K562 (cell line): ENCODE results near the gene ATXN10. TPM values are rescaled to one million over a fixed set of nuclear protein-coding genes. Genes with fewer than 3 reads are reported as not detected.

Experiments used
- ATAC-seq: fragments of 200-7000 bp; cut with Tn5 transposase; 3 replicates; pipeline ENCODE4 v1.9.1; 2020; ENCODE audit warnings: moderate library complexity
- BruUV-seq: library from RNA; stranded (reverse); fragments of 400-500 nt; replicated peaks from 2 replicates; lab custom pipeline; 2021; lab: Mats Ljungman, UMichigan
- CTCF ChIA-PET: fragments of 300-600 bp; formaldehyde crosslinking; extraction: SDS; loops from one replicate; lab custom pipeline; 2021; ENCODE audit warnings: low intra/inter-chr PET ratio; lab: Yijun Ruan, JAX
- POLR2A ChIA-PET: fragments of 300-600, 350-650 bp; sonication (Branson Sonifier 250); formaldehyde crosslinking; extraction: SDS; loops from one replicate; lab custom pipeline; 2021; ENCODE audit warnings: antibody characterized with exemption, inconsistent platforms; lab: Yijun Ruan, JAX
- DNase-seq, 4 experiments: peaks; one replicate each; pipeline versions ENCODE4 v3.0.0 to v3.0.0-alpha.2; 2011 to 2018; ENCODE audit warnings: low spot score in 3 of 4, mixed read lengths in 3 of 4; ENCODE audit errors: extremely low read depth in 1 of 4
- FAIRE-seq: peaks from 2 replicates; lab custom pipeline; 2011; peaks lifted over from hg19 to GRCh38; lab: Jason Lieb, UNC
- H2AFZ ChIP-seq: 2 replicates; pipeline ENCODE4 v1.6.0; 2011; ENCODE audit warnings: low read depth, low read length, control low read depth, inconsistent platforms
- H3K27ac ChIP-seq: fragments of 200-600 bp; 3 replicates; pipeline ENCODE4 v1.8.0; 2011; ENCODE audit warnings: low read depth, mild to moderate bottlenecking, control low read depth, inconsistent platforms, low read length, moderate library complexity, mixed read lengths; ENCODE audit errors: extremely low read depth
- H3K27me3 ChIP-seq, 2 experiments: fragments of 300-600 bp in 1 of 2; 2 replicates in 1 of 2; 3 replicates in 1 of 2; pipeline versions ENCODE4 v1.6.0 to v1.8.0; 2011; ENCODE audit warnings: inconsistent platforms in 2 of 2, low read length in 2 of 2, mild to moderate bottlenecking in 1 of 2, mixed read lengths in 1 of 2, moderate library complexity in 1 of 2; ENCODE audit not compliant: control insufficient read depth in 2 of 2, insufficient read depth in 2 of 2
- H3K36me3 ChIP-seq: fragments of 300-600 bp; 3 replicates; pipeline ENCODE4 v1.8.0; 2011; ENCODE audit warnings: mild to moderate bottlenecking, low read length, inconsistent platforms; ENCODE audit not compliant: control insufficient read depth, insufficient read depth
- H3K4me1 ChIP-seq, 2 experiments: fragments of 200-600 bp in 1 of 2; replicated peaks in 1 of 2; 2 replicates in 1 of 2; 3 replicates in 1 of 2; pipeline versions ENCODE4 v1.5.1 to v1.8.0; 2011; ENCODE audit warnings: inconsistent platforms in 2 of 2, low read length in 2 of 2, mild to moderate bottlenecking in 1 of 2, mixed read lengths in 1 of 2, moderate library complexity in 1 of 2; ENCODE audit not compliant: control insufficient read depth in 2 of 2, insufficient read depth in 2 of 2
- H3K4me2 ChIP-seq: 2 replicates; pipeline ENCODE4 v1.6.1; 2011; ENCODE audit warnings: low read length, control low read depth, inconsistent platforms, mixed read lengths; ENCODE audit not compliant: insufficient read depth
- H3K4me3 ChIP-seq: fragments of 200-600 bp; sonication (generic), shearing (Covaris generic); 2 replicates; pipeline ENCODE4 v1.5.1; 2016; ENCODE audit warnings: control low read depth, inconsistent platforms
- H3K79me2 ChIP-seq: fragments of 200-600 bp; 3 replicates; pipeline ENCODE4 v1.8.0; 2011; ENCODE audit warnings: low read length, inconsistent platforms; ENCODE audit not compliant: control insufficient read depth, insufficient read depth
- H3K9ac ChIP-seq, 2 experiments: 2 replicates each; pipeline versions ENCODE4 v1.6.0 to v1.6.1; 2011; ENCODE audit warnings: low read depth in 2 of 2, low read length in 2 of 2, control low read depth in 1 of 2, inconsistent platforms in 1 of 2, mild to moderate bottlenecking in 1 of 2, mixed read lengths in 1 of 2; ENCODE audit not compliant: insufficient read depth in 1 of 2
- H3K9me1 ChIP-seq: one replicate; pipeline ENCODE4 v1.6.0; 2011; ENCODE audit warnings: inconsistent platforms, mild to moderate bottlenecking, low read length, moderate library complexity; ENCODE audit not compliant: control insufficient read depth, insufficient read depth
- H3K9me3 ChIP-seq: replicated peaks from 2 replicates; pipeline ENCODE4 v1.5.1; 2011; ENCODE audit warnings: low read depth, low read length, inconsistent platforms; ENCODE audit not compliant: control insufficient read depth, insufficient read depth
- H4K20me1 ChIP-seq: replicated peaks from 2 replicates; pipeline ENCODE4 v1.6.1; 2011; ENCODE audit warnings: low read length, inconsistent platforms, mixed read lengths; ENCODE audit not compliant: control insufficient read depth, insufficient read depth
- BRD9 ChIP-seq: fragments of 450-650 bp; IDR thresholded peaks from 2 replicates; pipeline ENCODE4 v1.6.1; 2018; ENCODE audit warnings: low read depth; ENCODE audit not compliant: partially characterized antibody
- MNT ChIP-seq, 2 experiments: fragments of 450-650 bp; conservative IDR thresholded peaks; 2 replicates each; pipeline ENCODE4 v1.6.1; 2017; ENCODE audit warnings: mild to moderate bottlenecking in 2 of 2, moderate library complexity in 2 of 2
- ZBTB26 ChIP-seq: fragments of 450-650 bp; formaldehyde crosslinking; IDR thresholded peaks from 2 replicates; pipeline ENCODE4 v1.4.0; 2022; ENCODE audit warnings: missing genetic modification characterization
- WGBS: fragments of 100-300 bp; shearing (Covaris generic); methylation state at CpG from one replicate; pipeline ENCODE4 v1.1.6; 2016; ENCODE audit warnings: low coverage, mixed read lengths; ENCODE audit not compliant: insufficient coverage; ENCODE audit errors: missing lambda C conversion rate; 5-methylcytosine and 5-hydroxymethylcytosine counted together
- in situ Hi-C: fragments of 300-500 bp; cut with MboI; formaldehyde crosslinking; loops from 4 replicates; pipeline ENCODE4 v1.15.0; 2018; ENCODE audit warnings: inconsistent platforms, mixed read lengths
- intact Hi-C: fragments of 100-400 bp; cut with micrococcal nuclease; formaldehyde crosslinking; loops from 2 replicates; pipeline ENCODE4 v1.14.2; 2022
- polyA plus RNA-seq, 8 experiments: library from polyadenylated mRNA; depleted of rRNA in 4 of 8; stranded (reverse) in 5 of 8; unstranded in 3 of 8; fragments of >200 nt; fragmentation: Nextera tagmentation in 2 of 8; fragmentation: Illumina TruSeq in 1 of 8; extraction: Ambion mirVana in 2 of 8; extraction: Trizol in 1 of 8; gene quantifications; 2 replicates each; pipeline versions ENCODE4 v1.2.1 to v1.2.3, GENCODE V29; 2011 to 2014; ENCODE audit warnings: inconsistent platforms in 1 of 8, missing spikeins in 1 of 8
- total RNA-seq, 7 experiments: library from RNA; depleted of rRNA in 6 of 7; stranded (reverse); fragments of >200 nt in 6 of 7; fragmentation: Illumina TruSeq in 2 of 7; extraction: Trizol in 2 of 7; gene quantifications; 2 replicates each; pipeline versions ENCODE4 v1.2.1 to v1.2.3, GENCODE V29; 2011 to 2021; ENCODE audit warnings: low replicate concordance in 1 of 7

The ATXN10 gene
- total and polyA plus RNA-seq, 9 of the 15 experiments (the other 6 are each of a cell fraction or from before 2014, with no cell fraction given) = 11.5 to 190 (median 33.6) TPM

DNA sequence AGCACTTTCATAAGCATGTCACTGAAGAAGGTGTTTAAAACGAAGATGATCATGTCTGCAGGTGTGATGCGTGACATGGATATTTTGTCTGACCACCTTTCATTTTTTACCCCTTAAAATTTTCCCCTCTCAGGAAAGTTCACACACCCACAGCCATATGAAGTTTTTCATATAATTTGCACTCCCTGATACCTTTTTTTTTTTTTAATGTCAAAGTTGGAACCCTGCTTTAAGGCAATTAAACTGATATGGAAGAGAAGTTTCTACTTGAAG is 104.6 kb downstream of the ATXN10 start:
- ChIA-PET POLR2A (interaction anchor here (0.5 kb wide), 1 partner anchor 82 kb away, joined by 3 read pairs; no protein-coding TSS in a partner anchor), CTCF (no interaction called here)
- Histone ChIP-seq H3K36me3 (no peaks in the 10 kb centered on the region), H3K4me1 (no peaks in the 10 kb centered on the region), H3K27me3 (no peaks in the 10 kb centered on the region), H4K20me1 (no peaks in the 10 kb centered on the region), H3K4me3 (no peak overlapping the region), H3K27ac (no peak overlapping the region), H3K4me2 (no peak overlapping the region)
- in situ Hi-C loops = no loop called here
- 83% methylated on average over 2 of the region's 2 CpGs for WGBS
- TF ChIP-seq BRD9 (no peak), ZBTB26 (no peak), MNT (conservative IDR thresholded peaks at IDR 0.05) (no peak)
- TF ChIP-seq, all 486 proteins: peak for 0
- H3K9me3 ChIP-seq = no peaks in the 10 kb centered on the region
- ATAC-seq (no peak), DNase-seq (no peak), FAIRE-seq (no peak)
- no peak overlapping the region for H3K9ac ChIP-seq
- no peaks in the 10 kb centered on the region for H3K9me1 ChIP-seq
- BruUV-seq = no TSS peak
- no peak overlapping the region for H2AFZ ChIP-seq
- intact Hi-C loops = no loop called here
- H3K79me2 ChIP-seq = no peaks in the 10 kb centered on the region
